Measurements from ENCODE around the gene RUBCN.
A peak's percentile ranks its signal among the peaks of the same experiment; 100 is the strongest.
"Not testable (repeated sequence)": the region's sequence is repeated elsewhere in the genome, so short reads cannot be mapped to it uniquely, and the experiment has no call there.

RUBCN gene

GRCh38 chr3:197680955-197681521 is 55.7 kb downstream of the RUBCN start:
- DNase-seq: no peak

- DNase-seq: no peak
These were observed 60.8 kb downstream of the RUBCN start for GRCh38 chr3:197675951-197676350.

GRCh38 chr3:197675563-197675860 is 61.2 kb downstream of the RUBCN start:
- DNase-seq: no peak

- DNase-seq: no peak
These were observed 61.8 kb downstream of the RUBCN start for GRCh38 chr3:197674741-197675562.

- no peak for DNase-seq
These were observed 63.5 kb downstream of the RUBCN start for GRCh38 chr3:197673170-197673569.

- no peak for DNase-seq
These were observed 66.3 kb downstream of the RUBCN start for GRCh38 chr3:197670361-197670760.

GRCh38 chr3:197667968-197668367 is 68.7 kb downstream of the RUBCN start:
- no peak for DNase-seq

GRCh38 chr3:197667293-197667692 is 69.4 kb downstream of the RUBCN start:
- DNase-seq: not testable (repeated sequence)

- not testable (repeated sequence) for DNase-seq
These were observed 70.4 kb downstream of the RUBCN start for GRCh38 chr3:197666221-197666842.

GRCh38 chr3:197665549-197665948 is 71.2 kb downstream of the RUBCN start:
- DNase-seq: not testable (repeated sequence)

GRCh38 chr3:197665142-197665491 is 71.6 kb downstream of the RUBCN start:
- DNase-seq: not testable (repeated sequence)

- peak; percentile 14 for DNase-seq
These were observed 72.1 kb downstream of the RUBCN start for GRCh38 chr3:197664414-197665141.

GRCh38 chr3:197663367-197664140 is 73.2 kb downstream of the RUBCN start:
- DNase-seq: not testable (repeated sequence)

- DNase-seq: not testable (repeated sequence)
These were observed 74.4 kb downstream of the RUBCN start for GRCh38 chr3:197662352-197662751.

- not testable (repeated sequence) for DNase-seq
These were observed 74.8 kb downstream of the RUBCN start for GRCh38 chr3:197661874-197662273.

- DNase-seq: not testable (repeated sequence)
These were observed 75.4 kb downstream of the RUBCN start for GRCh38 chr3:197661234-197661834.

GRCh38 chr3:197659701-197660100 is 77.0 kb downstream of the RUBCN start:
- DNase-seq: not testable (repeated sequence)

GRCh38 chr3:197659144-197659543 is 77.6 kb downstream of the RUBCN start:
- not testable (repeated sequence) for DNase-seq

GRCh38 chr3:197658706-197659105 is 78.0 kb downstream of the RUBCN start:
- DNase-seq: not testable (repeated sequence)

- DNase-seq: not testable (repeated sequence)
These were observed 79.0 kb downstream of the RUBCN start for GRCh38 chr3:197657541-197658292.

- DNase-seq: not testable (repeated sequence)
These were observed 79.7 kb downstream of the RUBCN start for GRCh38 chr3:197656960-197657359.

Data from stimulated activated CD4-positive, alpha-beta T cell treated with anti-CD3 and anti-CD28 coated beads, Interleukin-4, amount 100 ng/mL, for 24 hours (primary cell).